IgD-negative memory B cell (primary cell): ENCODE data around the gene MCHR2. TPM values are rescaled to one million over a fixed set of nuclear protein-coding genes. Genes with fewer than 3 reads are reported as not detected.

Experiments used
- H3K27ac Mint-ChIP-seq, 3 donors: one replicate each; pipeline ENCODE4 v1.8.0; 2020 to 2022; ENCODE audit warnings: mild to moderate bottlenecking in 3 of 3, mixed read lengths in 3 of 3, moderate library complexity in 1 of 3
- H3K27me3 Mint-ChIP-seq: one replicate; pipeline ENCODE4 v1.8.0; 2021; ENCODE audit warnings: mixed read lengths
- H3K36me3 Mint-ChIP-seq: one replicate; pipeline ENCODE4 v1.8.0; 2020; ENCODE audit warnings: mild to moderate bottlenecking, mixed read lengths
- H3K4me1 Mint-ChIP-seq, 3 donors: one replicate each; pipeline ENCODE4 v1.8.0; 2020 to 2022; ENCODE audit warnings: mixed read lengths in 3 of 3, mild to moderate bottlenecking in 1 of 3
- H3K4me3 Mint-ChIP-seq, 4 donors: one replicate each; pipeline ENCODE4 v1.8.0; 2020 to 2022; ENCODE audit warnings: mild to moderate bottlenecking in 4 of 4, mixed read lengths in 4 of 4, moderate library complexity in 3 of 4
- H3K9me3 Mint-ChIP-seq, 3 donors: one replicate each; pipeline ENCODE4 v1.8.0; 2020 to 2021; ENCODE audit warnings: mixed read lengths in 3 of 3, mild to moderate bottlenecking in 1 of 3
- polyA plus RNA-seq: library from polyadenylated mRNA; unstranded; fragments of 300-500 nt; fragmentation: Illumina TruSeq; gene quantifications from one replicate; pipeline ENCODE4 v1.2.3, GENCODE V29; 2021

MCHR2 gene
- polyA plus RNA-seq, 1 donor from 2014 or later, result not detected

- H3K27me3 Mint-ChIP-seq, result peaks cover 9% of the 10 kb centered on the region
- no peaks in the 10 kb centered on the region for H3K9me3 Mint-ChIP-seq
- no peaks in the 10 kb centered on the region for H3K36me3 Mint-ChIP-seq
- H3K4me3 Mint-ChIP-seq, result no peak overlapping the region
- peaks cover 0 to 4% (median 0%) of the 10 kb centered on the region in 3 donors for H3K4me1 Mint-ChIP-seq
- no peak overlapping the region for H3K27ac Mint-ChIP-seq
These were observed 122.4 kb downstream of the MCHR2 start for GRCh38 chr6:99871641-99872040.
